GM12873 (cell line): ENCODE measurements around the gene RAMAC.

ENCODE experiments used
- TF ChIP-seq, protein P1 (sequence below): IDR thresholded peaks from 2 replicates; pipeline ENCODE4 v1.5.1; 2012; ENCODE audit warnings: low read depth, mild to moderate bottlenecking, moderate library complexity, low read length, control low read depth; ENCODE audit not compliant: insufficient read depth; ENCODE audit errors: missing control alignments

The RAMAC gene

GRCh38 chr15:82958638-82959037, 27.4 kb upstream of the RAMAC start:
- TF ChIP-seq, protein P1, sequence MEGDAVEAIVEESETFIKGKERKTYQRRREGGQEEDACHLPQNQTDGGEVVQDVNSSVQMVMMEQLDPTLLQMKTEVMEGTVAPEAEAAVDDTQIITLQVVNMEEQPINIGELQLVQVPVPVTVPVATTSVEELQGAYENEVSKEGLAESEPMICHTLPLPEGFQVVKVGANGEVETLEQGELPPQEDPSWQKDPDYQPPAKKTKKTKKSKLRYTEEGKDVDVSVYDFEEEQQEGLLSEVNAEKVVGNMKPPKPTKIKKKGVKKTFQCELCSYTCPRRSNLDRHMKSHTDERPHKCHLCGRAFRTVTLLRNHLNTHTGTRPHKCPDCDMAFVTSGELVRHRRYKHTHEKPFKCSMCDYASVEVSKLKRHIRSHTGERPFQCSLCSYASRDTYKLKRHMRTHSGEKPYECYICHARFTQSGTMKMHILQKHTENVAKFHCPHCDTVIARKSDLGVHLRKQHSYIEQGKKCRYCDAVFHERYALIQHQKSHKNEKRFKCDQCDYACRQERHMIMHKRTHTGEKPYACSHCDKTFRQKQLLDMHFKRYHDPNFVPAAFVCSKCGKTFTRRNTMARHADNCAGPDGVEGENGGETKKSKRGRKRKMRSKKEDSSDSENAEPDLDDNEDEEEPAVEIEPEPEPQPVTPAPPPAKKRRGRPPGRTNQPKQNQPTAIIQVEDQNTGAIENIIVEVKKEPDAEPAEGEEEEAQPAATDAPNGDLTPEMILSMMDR = no peak

DNA sequence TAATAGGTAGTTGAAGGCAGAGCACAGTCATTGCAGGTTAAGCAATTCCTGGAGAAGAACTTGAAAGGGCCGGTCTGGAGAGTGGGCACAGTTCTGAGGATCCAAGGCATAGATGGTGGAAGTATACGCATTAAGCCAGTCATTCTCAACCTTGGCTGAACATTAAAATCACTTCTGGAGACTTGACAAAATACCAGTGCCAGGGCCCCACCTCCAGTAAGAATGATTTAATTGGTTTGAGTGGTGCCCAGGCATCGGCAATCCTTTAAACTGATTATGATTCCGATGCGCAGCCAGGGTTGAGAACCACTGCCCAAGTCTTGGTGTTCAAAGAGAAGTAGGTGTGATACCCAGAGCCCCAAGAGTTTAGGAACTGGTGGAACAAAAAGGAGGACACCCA, 26.6 kb upstream of the RAMAC start:
- TF ChIP-seq, protein P1 = no peak

DNA sequence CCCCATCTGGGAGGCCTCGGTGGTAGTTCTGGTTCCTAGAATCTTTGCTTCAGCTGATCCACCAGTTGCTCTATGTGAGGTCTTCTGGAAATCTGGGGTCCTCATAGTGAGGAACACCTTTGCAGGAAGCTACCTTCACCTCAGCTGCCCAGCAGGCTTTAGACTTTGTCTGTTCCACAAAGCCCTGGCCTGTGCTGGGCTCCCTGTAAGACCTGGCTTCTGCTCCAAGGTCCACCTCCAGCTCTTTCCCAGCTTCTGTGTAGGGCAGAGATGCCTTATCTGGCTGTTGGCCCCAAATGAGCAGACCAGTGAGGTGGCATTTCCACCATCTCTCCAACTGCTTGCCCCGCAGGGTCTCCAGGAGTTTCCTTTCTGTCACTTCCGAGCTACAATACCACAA, 25.2 kb upstream of the RAMAC start:
- TF ChIP-seq, protein P1 = no peak

DNA sequence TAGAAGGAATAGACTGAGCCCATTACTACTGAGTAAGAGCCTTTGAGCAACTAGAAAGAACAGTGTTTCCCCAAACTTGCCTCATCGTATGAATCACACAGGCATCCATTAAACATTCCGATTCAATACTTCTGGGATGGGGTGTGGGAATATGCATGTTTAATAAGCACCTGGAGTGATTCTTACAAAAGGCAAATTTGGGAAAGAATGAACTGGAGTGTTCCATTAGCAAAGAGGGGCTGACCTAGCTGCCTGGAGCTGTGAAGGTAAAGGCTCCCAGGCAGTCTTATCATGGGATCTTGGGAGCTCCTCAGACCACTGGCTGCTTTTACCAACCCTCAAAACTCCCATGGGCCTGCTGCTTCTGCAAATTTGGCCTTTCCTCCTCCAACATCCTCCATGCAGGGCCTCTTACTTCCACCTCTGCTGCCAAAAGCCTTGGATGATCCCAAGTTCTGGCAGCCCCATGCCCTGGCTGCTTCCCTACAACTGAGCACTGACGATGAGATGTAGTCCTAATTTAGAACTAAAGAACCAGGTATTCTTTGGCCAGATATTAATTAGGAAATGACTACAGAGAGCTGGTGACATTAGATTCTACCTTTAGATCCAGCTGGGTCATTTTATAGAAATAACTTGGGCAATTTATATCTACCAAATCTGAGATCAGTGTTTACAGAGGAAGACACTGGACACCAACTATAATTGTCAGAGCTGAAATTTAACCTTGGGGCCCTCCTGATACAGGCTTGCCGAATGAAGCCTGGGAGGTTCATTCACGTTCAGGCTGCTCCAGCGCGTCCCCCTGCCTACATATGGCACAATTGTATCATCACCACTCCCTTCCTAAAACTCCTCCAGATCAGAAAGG, 22.3 kb upstream of the RAMAC start:
- TF ChIP-seq, protein P1 = no peak

DNA sequence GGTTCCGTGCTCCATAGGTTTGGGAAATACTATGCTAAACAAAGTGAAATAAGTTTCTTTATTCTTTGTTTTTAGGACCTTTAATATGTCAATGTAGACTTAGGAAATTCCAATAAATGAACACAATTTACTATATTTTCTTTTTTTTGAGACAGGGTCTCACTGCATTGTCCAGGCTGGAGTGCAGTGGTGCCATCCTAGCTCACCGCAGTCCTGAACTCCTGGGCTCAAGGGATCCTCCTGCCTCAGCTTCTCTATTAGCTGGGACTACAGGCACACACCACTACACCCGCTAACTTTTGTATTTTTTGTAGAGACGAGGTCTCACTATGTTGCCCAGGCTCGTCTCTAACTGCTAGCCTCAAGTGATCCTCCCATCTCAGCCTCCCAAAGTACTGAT, 21.1 kb upstream of the RAMAC start:
- TF ChIP-seq, protein P1 = no peak

GRCh38 chr15:82966671-82967071, 19.3 kb upstream of the RAMAC start:
- TF ChIP-seq, protein P1 = no peak

DNA sequence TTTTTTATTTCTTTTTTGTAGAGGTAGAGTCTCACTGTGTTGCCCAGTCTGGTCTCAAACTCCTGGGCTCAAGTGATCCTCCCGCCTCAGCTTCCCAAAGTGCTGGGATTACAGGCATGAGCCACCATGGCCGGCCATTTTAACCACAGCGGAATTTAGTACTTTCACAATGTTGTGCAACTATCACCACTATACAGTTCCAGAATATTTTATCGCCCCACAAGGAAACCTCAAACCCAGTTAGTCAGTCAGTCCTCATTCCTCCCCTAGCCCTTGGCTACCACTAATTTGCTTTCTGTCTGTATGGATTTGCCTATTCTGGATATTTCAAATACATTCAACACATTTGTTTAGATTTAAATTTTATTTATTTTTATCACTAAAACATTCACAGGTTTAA, 17.9 kb upstream of the RAMAC start:
- TF ChIP-seq, protein P1 = no peak
